Cardiac septum (tissue), 1 donor: ENCODE measurements around the gene RNU4-1. TPM values are rescaled to one million over a fixed set of nuclear protein-coding genes. Genes with fewer than 3 reads are reported as not detected.

Experiments used
- DNase-seq: peaks from one replicate; pipeline ENCODE4 v3.0.0-alpha.2; 2020; ENCODE audit warnings: low spot score
- intact Hi-C: fragments of 100-400 bp; cut with DNase I; formaldehyde crosslinking; loops from one replicate; pipeline ENCODE4 v1.14.0; 2022
- total RNA-seq: library from RNA; stranded (reverse); fragmentation: NEBNext Ultra II Directional; extraction: Animal tissue kit (Norgen Biotek cat#: 25700); gene quantifications from one replicate; pipeline ENCODE4 v1.2.1, GENCODE V29; 2021
- donor health status: DM: no; HTN: no; CAD: no.

Gene RNU4-1
- total RNA-seq, 1 donor from 2014 or later, result 3,560 TPM

GRCh38 chr12:120301962-120302815 lies 9.2 kb upstream of the RNU4-1 start, which contains the start of gene SIRT4:
Gene SIRT4, plus strand, starts transcription at chr12:120302321. Its CDS starts 1,241 bp downstream, at chr12:120303562.
- intact Hi-C loops, result no loop called here
- peak; percentile 91 for DNase-seq

DNA sequence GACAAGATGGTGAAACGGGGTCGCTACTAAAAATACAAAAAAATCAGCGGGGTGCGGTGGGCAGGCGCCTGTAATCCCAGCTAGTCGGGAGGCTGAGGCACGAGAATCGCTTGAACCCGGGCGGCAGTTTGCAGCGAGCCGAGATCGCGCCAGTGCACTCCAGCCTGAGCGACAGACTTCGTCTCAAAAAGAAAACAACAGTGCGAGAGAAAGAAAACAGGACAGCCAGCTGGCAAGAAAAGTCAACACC lies 701 bp downstream of the RNU4-1 start:
- intact Hi-C loops, result no loop called here
- no peak for DNase-seq

GRCh38 chr12:120290609-120291305 lies 2.3 kb downstream of the RNU4-1 start:
- DNase-seq, result no peak
- intact Hi-C loops, result loop anchor here (2.0 kb wide), 1 partner anchor 24 kb away; no protein-coding TSS in a partner anchor

- intact Hi-C loops, result no loop called here
- no peak for DNase-seq
Observed at GRCh38 chr12:120287491-120287890, 5.5 kb downstream of the RNU4-1 start.

- intact Hi-C loops, result no loop called here
Observed at GRCh38 chr12:120286768-120287490, 6.1 kb downstream of the RNU4-1 start.

DNA sequence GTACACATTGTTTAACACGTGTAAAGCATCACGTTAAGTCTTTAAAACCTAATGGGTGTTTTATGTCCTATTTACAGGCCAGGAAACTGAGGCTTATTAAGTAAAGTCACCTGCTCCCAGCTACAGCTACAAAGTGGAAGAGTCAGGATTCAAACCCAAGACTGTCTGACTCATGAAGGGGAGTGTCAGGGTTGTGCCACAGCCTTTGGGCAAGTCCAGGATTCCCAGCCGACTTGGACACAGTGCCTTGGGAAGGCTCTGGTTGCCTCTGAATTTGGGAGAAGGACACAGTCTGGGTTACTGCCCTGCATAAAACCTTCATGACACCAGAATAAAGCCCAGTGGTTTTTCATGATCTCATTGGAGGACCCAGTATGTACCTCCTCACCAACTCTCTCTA lies 8.7 kb downstream of the RNU4-1 start:
- no peak for DNase-seq
- intact Hi-C loops, result no loop called here

More at GRCh38 chr12:120286768-120287490, 6.1 kb downstream of the RNU4-1 start:
- no peak for DNase-seq

DNA sequence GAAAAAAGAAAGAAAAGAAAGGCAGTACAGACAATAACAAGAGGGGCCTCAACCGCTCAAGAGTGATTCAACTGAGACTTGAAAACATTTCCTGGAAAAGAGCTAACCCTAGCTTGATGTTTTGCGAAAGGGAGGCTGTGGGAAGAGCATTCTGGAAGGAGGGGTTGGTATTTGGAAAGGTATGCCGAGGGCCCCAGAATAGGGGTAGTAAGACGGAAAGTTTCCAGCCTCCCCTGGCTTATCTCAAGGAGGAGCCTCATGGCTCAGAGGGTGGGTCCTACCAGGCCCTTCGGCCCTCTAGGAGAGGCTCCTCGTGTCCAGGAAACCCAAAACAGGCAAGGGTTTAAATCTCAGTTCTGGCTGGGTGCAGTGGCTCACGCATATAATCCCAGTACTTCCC lies 9.7 kb downstream of the RNU4-1 start:
- intact Hi-C loops, result no loop called here

DNA sequence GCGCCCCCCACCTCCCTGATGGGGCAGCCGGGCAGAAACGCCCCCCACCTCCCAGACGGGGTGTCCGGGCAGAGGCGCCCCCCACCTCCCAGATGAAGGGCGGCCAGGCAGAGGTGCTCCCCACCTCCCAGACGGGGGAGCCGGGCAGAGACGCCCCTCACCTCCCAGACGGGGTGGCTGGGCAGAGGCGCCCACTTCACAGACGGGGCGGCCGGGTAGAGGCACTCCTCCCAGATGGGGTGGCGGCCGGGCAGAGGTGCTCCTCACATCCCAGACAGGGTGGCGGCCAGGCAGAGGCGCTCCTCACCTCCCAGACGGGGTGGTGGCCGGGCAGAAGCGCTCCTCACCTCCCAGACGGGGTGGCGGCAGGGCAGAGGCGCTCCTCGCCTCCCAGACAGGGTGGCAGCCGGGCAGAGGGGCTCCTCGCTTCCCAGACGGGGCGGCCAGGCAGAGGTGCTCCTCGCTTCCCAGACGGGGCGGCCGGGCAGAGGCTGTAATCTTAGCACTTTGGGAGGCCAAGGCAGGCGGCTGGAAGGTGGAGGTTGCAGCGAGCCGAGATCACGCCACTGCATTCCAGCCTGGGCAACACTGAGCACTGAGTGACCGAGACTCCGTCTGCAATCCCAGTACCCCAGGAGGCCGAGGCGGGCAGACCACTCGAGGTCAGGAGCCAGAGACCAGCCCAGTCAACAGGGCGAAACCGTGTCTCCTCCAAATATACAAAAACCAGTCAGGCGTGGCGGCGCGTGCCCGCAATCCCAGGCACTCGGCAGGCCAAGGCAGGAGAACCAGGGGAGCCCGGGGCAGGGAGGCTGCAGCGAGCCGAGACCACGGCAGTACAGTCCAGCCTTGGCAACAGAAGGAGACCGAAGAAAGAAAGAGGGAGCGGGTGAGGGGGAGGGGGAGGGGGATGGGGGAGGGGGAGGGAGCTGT lies 14.6 kb downstream of the RNU4-1 start:
- intact Hi-C loops, result no loop called here
- DNase-seq, result no peak

More for the DNA sequence above, 9.7 kb downstream of the RNU4-1 start:
- no peak for DNase-seq

- no peak for DNase-seq
- intact Hi-C loops, result no loop called here
Observed at GRCh38 chr12:120276734-120277133, 16.3 kb downstream of the RNU4-1 start.

DNA sequence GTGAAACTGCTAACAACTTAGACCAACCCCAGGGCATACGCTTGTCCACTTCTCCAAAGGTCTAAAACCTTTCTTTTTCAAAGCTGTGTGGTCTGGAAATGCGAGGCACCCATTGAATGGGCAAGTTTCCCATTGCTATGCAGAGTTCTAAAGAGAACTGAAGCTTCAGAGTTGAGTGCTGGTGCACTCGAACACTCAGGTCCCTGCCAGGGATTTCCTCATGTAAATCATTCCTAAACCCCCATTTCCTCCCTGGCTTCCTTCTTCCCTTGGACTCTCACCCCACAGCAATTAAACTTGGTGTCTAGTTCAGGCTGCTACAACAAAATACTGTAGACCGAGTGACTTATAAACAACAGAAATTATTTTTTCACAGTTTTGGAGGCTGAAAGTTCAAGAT lies 25.3 kb downstream of the RNU4-1 start:
- intact Hi-C loops, result loop anchor here (2.0 to 10.0 kb wide), 2 partner anchors 23 to 153 kb away; partner anchors contain the start of genes RAB35 and RNU4-2
- no peak for DNase-seq

GRCh38 chr12:120266180-120266870 lies 26.7 kb downstream of the RNU4-1 start:
- intact Hi-C loops, result loop anchor here (2.0 to 10.0 kb wide), 2 partner anchors 24 to 152 kb away; partner anchors contain the start of genes RAB35 and RNU4-2
- DNase-seq, result no peak

DNA sequence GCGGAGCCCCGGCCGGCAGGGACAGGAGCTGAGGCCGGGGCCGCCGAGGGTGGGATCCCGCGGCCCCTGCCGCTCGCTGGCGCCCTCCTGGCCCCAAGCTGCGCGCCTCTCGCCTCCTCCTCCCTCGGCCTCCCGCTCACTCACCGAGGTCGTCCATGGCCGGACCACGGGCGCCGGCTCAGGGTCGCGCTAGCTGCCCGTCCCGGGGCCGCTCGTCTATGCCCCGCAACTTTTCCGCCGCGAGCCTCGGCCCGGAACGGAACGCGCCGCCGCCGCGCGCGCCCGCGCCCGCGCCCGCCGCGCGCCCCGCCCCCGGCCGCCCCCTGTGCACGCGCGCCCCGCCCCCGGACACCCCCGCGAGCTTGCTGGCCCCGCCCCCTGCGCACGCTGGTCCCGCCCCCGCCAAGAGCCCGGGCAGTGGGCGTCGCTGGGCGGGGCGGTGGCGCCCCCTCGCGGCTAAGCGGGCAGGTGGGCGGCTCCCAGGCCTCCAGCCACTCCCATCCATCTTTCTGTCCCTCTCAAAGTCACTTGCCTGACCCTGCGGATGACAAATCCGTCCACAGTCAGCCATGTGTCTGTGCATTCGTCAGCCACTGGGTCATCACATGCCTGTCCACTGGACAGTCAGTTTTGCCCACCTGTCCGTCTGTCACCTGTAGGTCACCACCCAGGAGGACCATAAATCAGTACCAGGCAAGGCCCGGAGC lies 27.4 kb downstream of the RNU4-1 start, which contains the start of gene PXN:
PXN (minus strand) TSS at position 258 of the 707 bp plus-strand sequence; CDS start at position 157, 101 bp downstream.
- DNase-seq, result peak; percentile 97
- intact Hi-C loops, result loop anchor here (1.0 to 10.0 kb wide), 3 partner anchors 25 to 151 kb away; partner anchors contain the start of genes RAB35 and RNU4-2

DNA sequence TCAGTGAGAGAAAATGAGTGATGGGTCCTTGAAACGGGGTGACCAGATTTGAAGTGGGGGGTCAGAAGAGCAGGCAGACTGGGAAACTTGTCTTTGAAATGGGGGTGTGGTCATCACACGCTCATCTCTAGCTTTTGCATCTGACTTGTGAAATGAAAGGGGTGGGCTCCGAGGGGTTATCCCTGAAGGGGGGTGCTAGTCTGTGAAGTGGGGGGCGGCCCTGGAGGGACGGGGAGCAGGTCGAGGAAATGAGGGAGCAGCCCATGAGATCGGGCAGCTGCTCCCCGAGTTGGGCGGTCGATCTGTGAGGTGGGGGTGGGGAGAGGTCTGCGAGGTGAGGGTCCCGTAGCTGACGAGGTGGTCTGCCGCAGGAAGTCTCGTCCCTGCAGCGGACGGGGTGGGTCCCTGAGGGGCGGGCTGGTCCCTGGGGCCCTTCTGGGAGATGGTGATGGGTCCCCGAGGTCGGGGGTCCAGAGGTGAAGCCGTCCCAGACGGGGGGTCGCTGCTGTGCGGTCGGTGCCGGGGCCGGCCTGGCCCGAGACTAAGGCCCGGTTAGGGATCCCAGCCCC lies 28.0 kb downstream of the RNU4-1 start:
- DNase-seq, result no peak
- intact Hi-C loops, result loop anchor here (1.0 to 10.0 kb wide), 2 partner anchors 37 to 150 kb away; partner anchors contain the start of gene RAB35

GRCh38 chr12:120264086-120264903 lies 28.7 kb downstream of the RNU4-1 start:
- DNase-seq, result no peak
- intact Hi-C loops, result loop anchor here (10.0 kb wide), 1 partner anchor 149 kb away; the partner anchor contains the start of gene RAB35

GRCh38 chr12:120263748-120264085 lies 29.3 kb downstream of the RNU4-1 start:
- no peak for DNase-seq
- intact Hi-C loops, result loop anchor here (10.0 kb wide), 1 partner anchor 149 kb away; the partner anchor contains the start of gene RAB35
